GM15510 (cell line): ENCODE results near the gene TTLL5.

ENCODE experiments used
- POLR2A ChIP-seq: IDR thresholded peaks from 3 replicates; pipeline ENCODE4 v1.6.1; 2011; ENCODE audit warnings: borderline replicate concordance; ENCODE audit not compliant: insufficient read length; ENCODE audit errors: extremely low read depth

The TTLL5 gene

GRCh38 chr14:75972801-75973421 is 311.9 kb downstream of the TTLL5 start:
- no peak for TF ChIP-seq POLR2A

DNA sequence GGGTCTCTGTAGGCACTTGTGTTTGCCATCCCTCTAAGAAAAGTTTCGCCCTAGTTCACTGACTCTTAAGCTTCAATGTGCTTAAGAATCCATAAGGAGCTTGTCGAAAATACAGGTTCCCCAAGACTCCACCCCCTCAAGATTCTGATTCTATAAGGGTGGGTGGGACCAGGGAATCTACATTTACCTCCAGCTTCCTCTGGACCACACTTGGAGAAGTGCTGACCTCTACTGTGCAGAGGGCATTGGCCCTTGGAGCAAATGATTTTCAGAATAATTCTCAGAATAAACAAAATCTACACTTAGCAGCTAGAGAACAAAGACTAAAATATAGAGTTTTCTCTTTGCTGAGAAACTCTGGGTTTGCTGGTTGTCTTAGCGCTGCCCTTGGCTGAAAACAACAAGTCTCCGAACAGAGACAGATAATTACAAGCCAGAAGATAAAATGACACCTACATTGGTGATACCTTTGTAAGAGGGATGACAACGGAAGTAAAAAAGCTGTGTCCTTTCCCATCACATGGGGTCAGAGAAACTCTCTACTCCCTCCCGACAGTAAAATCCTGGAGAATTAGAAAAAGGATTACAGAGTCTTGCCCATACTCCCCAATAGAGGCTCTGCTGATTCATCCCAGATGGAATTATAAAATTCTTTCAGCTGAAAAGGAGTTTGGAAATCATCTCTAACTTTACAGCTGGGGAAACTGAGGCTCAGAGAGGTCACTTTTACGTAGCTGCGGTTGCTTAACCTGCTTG is 316.0 kb downstream of the TTLL5 start:
- TF ChIP-seq POLR2A, result no peak

GRCh38 chr14:75977582-75977943 is 316.5 kb downstream of the TTLL5 start:
- TF ChIP-seq POLR2A, result no peak

DNA sequence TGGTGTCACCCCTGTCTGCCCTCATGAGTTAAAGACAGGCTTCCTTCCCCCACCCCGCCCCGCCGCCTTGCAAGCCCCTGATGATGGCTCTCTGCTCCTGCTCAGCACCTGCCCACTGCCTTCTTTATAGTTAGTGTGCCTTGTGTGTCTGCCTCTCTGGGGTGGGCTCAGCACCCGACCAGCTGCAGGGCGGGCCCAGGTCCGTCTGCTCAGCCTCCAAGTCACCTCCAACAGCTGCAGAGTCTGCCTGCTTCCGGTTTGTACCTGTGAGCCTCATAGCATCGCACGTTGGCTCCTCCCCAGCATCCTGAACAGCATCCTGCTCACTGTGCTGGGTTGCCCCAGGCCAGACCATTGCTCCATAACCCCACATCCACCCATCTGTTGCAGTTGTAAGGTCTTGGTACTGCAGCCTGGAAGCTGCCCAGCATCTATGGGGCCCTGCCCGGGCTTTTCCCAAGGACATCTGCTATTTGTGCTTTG is 317.2 kb downstream of the TTLL5 start:
- no peak for TF ChIP-seq POLR2A

DNA sequence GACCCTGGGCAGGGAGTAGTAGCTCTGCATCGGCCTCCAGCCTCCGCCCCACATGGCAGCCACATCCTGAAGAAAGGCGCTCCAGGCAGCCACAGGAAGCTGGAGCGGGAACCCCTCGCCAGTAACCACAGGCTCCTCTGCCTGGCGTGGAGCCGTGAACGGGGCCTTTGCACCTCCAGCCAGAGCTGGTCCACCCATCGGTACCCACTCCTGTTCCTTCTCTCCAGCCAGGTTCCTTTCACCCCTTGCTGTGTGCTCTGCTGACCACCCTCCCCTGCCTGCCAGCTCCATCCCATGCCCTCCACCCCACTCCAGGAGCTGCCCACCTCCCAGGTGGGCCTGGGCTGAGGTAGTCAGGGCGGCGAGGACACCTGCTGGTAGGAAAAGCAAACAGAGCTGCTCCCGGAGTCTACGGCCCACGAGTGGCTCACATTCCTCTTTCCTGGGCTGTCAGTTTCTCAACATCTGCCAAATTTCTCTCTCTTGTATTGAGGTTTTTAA is 318.1 kb downstream of the TTLL5 start:
- no peak for TF ChIP-seq POLR2A

DNA sequence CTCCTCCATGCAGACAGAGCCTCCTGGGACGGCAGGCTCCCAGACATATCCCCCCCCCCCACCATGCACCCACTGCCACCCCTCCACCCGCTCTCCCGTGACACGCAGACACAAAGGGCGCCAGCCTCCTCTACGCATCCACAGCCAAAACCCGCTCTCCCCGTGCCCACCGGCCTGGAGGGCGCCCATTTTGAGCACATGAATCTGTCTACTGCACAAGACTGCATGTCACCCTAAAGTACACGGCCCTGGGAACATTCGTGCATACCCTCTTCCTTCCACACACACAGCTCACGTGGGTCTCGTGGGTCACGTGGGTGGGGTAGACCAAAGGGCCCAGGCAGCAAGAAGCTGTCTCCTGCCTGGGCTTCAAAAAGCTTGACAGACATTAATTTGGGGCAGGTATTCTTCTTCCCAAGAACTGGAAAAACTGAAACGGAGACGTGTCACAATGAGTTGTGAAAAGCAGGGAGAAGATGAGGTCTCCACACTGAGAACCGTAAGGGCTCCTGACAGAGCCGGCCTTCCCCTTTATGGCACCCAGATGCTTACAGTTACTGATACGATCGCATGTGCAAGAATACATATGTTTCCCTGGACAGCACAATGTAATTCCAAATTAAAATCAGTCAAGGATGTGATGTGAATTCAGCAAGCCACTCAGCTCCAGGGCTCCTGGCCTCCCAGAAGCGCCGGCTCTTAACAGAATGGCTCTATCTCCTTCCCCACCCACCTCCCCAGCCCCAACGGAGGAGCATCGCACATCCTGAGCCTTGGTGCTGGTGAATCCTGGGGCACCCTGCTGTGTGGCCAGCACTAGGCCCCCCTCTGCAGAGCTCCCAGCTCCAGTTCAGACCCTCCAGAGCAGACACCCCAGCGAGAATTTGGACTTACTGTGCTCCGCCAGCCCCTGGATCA is 318.9 kb downstream of the TTLL5 start:
- no peak for TF ChIP-seq POLR2A

- TF ChIP-seq POLR2A, result no peak
Measured at GRCh38 chr14:75980856-75981255, 319.8 kb downstream of the TTLL5 start.

DNA sequence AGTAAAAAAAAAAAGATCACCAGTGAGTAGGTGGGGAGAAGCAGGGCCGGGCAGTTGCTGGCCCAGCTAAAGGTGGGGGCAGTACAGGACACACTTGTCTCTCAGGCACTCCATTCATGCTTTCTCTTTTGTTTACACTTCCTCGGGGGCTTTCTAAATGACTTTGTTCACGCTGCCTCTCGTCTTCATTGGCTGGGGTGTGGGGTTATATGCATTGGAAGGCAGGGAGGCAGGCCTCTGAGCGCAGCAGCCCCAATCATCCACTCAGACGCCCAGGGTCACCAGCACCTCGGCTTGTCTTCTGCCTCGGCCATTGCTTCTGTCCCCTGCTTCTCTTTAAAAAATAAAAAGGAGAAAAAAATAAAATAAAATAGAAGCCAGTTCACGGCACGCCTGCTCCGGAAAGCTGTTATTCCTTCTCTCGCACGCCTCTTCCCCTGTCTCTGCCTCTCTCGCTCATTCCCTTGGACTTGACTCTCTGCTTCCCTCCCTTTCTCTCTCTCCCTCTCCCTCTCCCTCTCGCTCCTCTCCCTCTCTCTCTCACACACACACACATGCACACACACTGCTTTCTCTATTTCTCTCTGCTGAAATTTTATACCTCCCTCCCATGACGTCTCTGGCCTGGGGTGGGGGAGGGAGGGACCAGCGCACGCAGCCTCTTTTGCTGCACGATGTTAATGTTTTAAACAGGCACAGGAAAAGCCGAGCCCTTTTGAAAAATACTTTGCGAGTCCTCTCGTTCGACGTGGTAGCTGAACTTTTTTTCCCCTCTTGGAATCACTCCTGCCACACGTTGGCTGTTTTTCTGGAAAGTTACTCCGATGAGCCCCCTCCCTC is 320.6 kb downstream of the TTLL5 start, which contains the start of gene TGFB3:
TSS of gene TGFB3 (minus strand) at position 570 of the 840 bp plus-strand sequence. CDS start 1,102 bp downstream, outside the sequence.
- peak; percentile 22 for TF ChIP-seq POLR2A

DNA sequence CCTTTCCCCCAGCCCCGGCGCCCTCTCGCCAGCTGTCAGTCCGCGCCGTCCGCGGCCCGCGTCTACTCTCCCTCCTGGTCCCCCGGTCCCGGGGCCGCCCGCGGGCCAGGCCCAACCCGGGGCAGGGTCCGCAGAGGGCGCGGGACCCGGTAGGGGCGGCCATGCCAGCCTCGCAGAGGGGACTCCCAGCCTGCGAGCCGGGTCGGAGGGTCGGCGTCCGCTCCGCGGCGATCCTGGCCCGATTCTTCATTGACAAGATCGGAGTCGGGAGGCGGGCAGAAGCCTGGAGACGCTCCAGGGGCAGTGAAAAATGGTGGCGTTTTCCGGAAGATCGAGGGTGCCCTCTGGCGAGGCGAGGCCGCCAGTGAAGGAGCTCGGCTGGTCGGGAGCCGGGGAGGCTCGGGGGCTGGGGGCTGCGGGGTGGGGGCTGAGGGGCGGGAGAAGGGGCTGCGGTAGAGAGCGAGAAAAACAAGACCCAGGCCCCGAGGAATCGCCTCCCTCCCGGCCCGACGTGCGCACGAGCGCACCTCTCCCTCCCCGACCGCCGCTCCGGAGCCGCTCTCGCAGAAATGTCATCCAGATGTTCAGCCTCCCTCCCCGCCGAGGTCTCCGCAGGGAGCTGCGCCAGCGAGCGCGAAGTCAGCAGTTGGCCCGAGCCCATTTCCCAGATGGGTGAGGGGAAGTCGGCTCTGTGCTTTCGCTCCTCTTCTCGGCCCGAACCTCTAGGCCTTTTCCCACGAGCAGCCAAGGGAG is 321.4 kb downstream of the TTLL5 start:
- TF ChIP-seq POLR2A, result no peak

- no peak for TF ChIP-seq POLR2A
Measured at GRCh38 chr14:75983019-75983358, 321.9 kb downstream of the TTLL5 start.

- TF ChIP-seq POLR2A, result no peak
Measured at GRCh38 chr14:75984674-75985073, 323.6 kb downstream of the TTLL5 start.

DNA sequence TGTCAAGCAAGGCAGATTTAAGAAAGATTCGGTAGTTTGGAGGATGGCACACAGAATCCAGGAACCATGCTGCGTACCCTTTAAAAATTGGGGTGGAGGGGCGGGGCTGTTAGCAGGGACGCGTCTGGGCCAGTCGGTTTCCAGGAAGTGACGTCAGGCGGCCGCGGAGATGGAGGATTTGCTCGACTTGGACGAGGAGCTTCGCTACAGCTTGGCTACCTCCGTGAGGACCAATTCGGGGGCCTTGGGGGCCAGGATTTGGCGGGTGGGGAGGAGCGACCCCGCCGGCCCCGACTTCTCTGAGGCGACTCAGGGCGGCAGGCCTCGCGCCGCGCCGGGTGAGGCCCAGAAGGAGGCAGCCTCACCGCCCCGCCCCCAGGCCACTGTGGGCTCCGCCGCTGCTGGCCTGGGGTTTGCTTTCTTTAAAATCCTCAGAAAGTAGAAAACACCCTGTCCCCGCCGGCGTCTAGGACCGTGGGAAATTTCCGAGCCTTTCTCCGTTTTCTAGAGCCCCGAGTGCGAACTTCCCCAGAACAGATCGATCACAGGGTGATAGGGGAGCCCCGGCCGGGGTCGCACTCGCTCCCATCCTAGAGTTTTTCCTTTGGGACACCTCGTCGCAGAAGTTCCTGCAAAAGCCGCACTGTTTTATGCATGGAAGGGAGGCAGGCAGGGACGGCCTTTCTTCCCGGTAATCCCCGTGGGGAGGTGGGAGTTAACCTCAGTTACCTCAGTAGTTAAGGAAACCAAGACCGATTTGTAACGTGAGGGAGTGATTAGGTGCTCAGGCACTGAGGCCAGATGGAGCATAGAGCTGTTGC is 324.8 kb downstream of the TTLL5 start, which contains the start of gene IFT43:
TSS of gene IFT43 (plus strand) at position 146 of the 821 bp plus-strand sequence. CDS start at position 170, 24 bp downstream.
- TF ChIP-seq POLR2A, result no peak

DNA sequence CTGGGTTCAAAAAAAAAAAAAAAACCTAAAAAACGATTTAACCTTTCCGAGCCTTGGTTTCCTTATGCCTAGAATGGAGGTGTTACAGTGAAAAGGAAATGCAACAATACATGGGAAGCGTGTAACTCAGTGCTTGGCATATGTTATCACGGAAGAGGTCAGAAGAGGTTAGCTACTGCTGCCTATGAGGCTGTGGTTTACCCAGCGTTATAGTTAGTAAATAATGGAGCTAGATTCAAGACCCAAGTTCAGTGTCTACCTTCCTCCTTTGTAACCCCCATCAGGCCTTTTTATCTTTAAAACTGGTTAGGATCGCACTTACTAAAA is 325.4 kb downstream of the TTLL5 start:
- TF ChIP-seq POLR2A, result no peak

DNA sequence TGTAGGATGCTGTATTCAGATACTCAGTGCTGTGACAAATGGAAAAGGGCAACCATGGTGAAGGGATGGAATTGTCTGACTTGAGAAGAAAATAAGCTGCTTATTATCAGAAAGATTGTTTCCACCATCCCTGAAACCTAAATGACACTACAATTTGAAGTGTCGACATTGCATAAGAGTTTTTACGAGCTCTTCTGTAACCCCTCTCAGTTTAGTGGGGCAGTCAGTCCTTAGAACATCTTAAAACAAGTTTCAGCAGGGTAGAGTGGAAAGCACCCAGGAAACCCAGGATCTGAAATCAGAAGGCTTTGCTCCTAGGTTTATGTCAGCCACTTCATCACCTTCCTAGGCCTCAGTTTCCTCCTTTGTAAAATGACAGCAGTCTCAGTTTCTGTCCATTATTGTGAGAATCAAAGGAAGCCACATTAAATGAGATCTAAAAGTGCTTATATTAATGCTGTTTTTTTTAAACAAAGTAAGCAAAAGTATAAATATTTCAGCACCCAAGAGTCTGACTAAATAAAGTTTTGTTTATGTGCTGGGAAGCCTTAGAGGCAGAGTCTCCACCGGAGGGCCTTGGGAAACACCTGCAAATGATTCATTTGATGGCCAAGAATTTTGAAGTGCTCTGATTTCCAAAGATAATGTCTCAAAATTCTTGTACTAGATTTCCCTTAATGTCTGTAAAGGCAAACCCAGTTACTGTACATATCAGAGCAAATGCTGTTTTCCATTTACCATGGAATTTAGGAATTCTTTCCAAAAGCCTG is 326.3 kb downstream of the TTLL5 start:
- TF ChIP-seq POLR2A, result no peak
